ENCODE data around the gene CD93. TPM values are rescaled to one million over a fixed set of nuclear protein-coding genes. Genes with fewer than 3 reads are reported as not detected.

CD93 gene
- total RNA-seq, 2 experiments from 2014 or later: 0.73 to 0.82 TPM

DNA sequence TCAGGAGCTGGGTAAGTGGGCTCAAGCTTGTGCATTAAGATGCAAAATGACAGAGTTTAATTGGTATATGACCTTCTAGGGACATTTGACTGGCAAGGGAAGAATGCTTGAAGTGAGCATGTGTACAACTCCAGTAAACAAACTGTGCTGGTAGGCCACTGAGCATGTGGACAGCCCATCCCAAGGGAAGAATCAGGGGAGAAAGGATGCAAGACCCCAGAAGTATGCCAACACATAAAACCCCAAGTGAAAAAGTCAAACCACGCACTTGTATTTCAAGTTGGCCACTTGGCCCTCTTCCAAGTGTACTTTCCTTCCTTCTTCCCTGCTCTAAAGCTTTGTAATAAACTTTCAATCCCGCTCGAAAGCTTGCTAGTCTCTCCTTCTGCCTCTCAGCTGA, 26.3 kb downstream of the CD93 start:
- DNase-seq (no peak), ATAC-seq (no peak)
- H3K27me3 Mint-ChIP-seq (ENCODE audit: low read depth): peaks cover 18% of the 10 kb centered on the region
- H3K36me3 Mint-ChIP-seq (ENCODE audit: low read depth): no peaks in the 10 kb centered on the region
- H3K9me3 Mint-ChIP-seq (ENCODE audit: insufficient read depth): no peaks in the 10 kb centered on the region
- no peaks in the 10 kb centered on the region for H3K4me1 Mint-ChIP-seq (ENCODE audit: low read depth)
- ChIA-PET POLR2A (no interaction called here), CTCF (interaction anchor here (0.7 to 2.9 kb wide), 2 partner anchors 9 to 587 kb away, joined by 3 to 10 read pairs; no protein-coding TSS in a partner anchor)
- H3K4me3 Mint-ChIP-seq: no peak overlapping the region
- H3K27ac Mint-ChIP-seq: no peak overlapping the region

DNA sequence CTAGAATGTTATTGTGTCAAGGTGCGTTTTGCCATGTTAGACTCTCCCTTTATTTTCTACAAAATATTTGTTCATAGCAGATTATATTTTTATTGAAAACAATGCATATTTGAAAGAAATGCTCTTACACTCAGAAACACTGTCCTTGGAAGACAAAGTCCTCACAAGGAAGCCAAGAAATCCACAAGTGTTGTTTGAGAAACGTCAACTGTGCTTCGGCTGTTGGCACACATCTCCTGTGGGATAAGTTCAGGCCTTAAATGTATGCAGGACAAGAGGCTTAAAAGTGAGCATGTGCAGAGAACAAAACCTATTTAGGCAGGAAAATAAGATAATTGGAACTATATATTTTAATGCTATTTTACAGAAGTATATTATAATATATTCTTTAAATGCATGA, 27.1 kb downstream of the CD93 start:
- Mint-ChIP-seq H3K4me1 (ENCODE audit: low read depth) (no peaks in the 10 kb centered on the region), H3K27me3 (ENCODE audit: low read depth) (peaks cover 18% of the 10 kb centered on the region), H3K36me3 (ENCODE audit: low read depth) (no peaks in the 10 kb centered on the region), H3K9me3 (ENCODE audit: insufficient read depth) (no peaks in the 10 kb centered on the region), H3K27ac (no peak overlapping the region), H3K4me3 (no peak overlapping the region)
- ChIA-PET CTCF (no interaction called here), POLR2A (no interaction called here)
- no peak for DNase-seq
- ATAC-seq: no peak

DNA sequence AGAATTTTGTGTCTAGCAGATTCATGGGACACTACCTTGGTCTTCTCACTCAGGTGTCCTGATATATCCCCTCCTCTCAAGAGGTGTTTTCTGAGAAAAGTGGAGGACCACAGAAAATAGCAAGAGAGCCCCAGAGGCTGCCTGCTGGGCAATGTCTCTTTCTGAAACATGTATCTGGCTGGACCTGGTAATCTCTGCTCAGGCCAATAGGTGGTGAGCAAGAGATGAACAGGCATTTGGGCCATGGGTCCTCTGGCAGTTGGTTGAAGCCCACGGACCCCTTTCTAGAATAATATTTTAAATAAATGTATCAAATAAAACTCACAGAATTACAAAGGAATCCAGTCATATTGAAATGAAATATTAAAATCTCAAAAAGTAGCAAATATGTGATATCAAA, 27.9 kb downstream of the CD93 start:
- Mint-ChIP-seq H3K4me1 (ENCODE audit: low read depth) (no peaks in the 10 kb centered on the region), H3K27me3 (ENCODE audit: low read depth) (peaks cover 21% of the 10 kb centered on the region), H3K36me3 (ENCODE audit: low read depth) (no peaks in the 10 kb centered on the region), H3K4me3 (no peak overlapping the region), H3K9me3 (ENCODE audit: insufficient read depth) (no peaks in the 10 kb centered on the region), H3K27ac (no peak overlapping the region)
- no peak for ATAC-seq
- ChIA-PET CTCF (no interaction called here), POLR2A (no interaction called here)
- no peak for DNase-seq

DNA sequence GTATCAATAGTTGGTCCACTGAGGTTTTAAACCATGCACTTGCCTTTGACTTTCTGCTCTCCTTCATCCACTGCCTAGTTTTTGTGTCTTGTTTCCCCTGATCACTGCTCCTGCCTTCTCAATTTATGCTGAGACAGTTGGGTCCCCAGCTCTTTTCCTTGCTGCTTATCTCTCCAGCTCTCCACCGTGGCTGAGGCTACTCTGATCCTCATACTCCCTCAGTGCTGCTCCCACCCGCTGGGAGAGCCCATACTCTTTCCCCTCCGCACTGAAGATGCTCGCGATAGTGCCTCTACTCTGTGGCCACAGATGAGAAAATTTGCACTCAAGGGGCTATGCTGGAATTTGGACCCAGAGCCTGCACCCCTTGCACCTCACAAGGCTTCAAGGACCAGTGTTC, 33.2 kb downstream of the CD93 start:
- DNase-seq (no peak), ATAC-seq (no peak)
- ChIA-PET CTCF (no interaction called here), POLR2A (no interaction called here)
- Mint-ChIP-seq H3K27me3 (ENCODE audit: low read depth) (peaks cover 54% of the 10 kb centered on the region), H3K27ac (no peak overlapping the region), H3K36me3 (ENCODE audit: low read depth) (no peaks in the 10 kb centered on the region), H3K9me3 (ENCODE audit: insufficient read depth) (no peaks in the 10 kb centered on the region), H3K4me1 (ENCODE audit: low read depth) (peaks cover 2% of the 10 kb centered on the region), H3K4me3 (no peak overlapping the region)

DNA sequence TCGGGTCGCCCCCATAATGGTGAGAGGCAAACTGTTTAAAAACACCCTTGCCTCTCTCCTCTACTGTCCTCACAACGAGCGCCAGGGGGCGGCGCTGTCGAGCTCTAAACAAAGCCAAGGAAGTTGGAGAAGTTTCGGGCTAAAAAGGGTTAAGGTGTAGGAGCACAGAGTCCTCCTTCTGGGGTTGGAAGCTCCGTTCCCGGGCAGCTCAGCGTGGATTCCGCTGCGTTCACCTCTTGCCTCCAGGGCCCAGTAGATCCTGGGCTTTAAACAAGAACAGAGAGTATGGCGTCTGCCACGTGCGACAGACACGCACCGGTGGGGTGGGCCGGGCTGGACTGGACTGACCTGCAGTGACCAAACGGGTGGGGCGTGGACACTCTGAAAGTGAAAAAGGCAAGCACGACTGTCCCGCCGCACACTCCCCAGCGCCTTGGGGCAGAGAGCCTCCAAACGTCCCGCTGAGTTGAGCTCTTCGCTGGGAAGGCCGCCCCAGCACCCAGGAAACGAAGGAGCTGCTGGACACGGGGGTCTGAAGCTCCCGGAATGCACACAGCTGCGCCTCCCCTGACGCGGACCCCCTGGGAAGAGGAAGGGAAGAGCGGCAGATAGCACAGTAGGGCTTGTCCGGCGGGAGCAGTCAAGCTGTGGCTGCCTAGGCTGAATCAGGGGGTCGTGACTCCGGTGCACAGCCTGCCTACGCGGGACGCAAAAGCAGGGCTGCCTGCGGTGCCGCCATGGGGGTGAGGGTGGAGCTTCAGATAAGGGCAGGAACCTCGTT, 35.1 kb downstream of the CD93 start:
- POLR2A ChIA-PET: no interaction called here
- CTCF ChIA-PET: interaction anchor here (0.6 to 2.1 kb wide), 7 partner anchors 10 to 360 kb away, joined by 3 to 10 read pairs (median 3); partner anchors contain the start of gene CD93
- H3K4me1 Mint-ChIP-seq (ENCODE audit: low read depth): peaks cover 6% of the 10 kb centered on the region
- DNase-seq (peak; percentile 45), ATAC-seq (no peak)
- peaks cover 2% of the 10 kb centered on the region for H3K36me3 Mint-ChIP-seq (ENCODE audit: low read depth)
- peaks cover 58% of the 10 kb centered on the region for H3K27me3 Mint-ChIP-seq (ENCODE audit: low read depth)
- H3K27ac Mint-ChIP-seq: no peak overlapping the region
- no peak overlapping the region for H3K4me3 Mint-ChIP-seq
- no peaks in the 10 kb centered on the region for H3K9me3 Mint-ChIP-seq (ENCODE audit: insufficient read depth)

DNA sequence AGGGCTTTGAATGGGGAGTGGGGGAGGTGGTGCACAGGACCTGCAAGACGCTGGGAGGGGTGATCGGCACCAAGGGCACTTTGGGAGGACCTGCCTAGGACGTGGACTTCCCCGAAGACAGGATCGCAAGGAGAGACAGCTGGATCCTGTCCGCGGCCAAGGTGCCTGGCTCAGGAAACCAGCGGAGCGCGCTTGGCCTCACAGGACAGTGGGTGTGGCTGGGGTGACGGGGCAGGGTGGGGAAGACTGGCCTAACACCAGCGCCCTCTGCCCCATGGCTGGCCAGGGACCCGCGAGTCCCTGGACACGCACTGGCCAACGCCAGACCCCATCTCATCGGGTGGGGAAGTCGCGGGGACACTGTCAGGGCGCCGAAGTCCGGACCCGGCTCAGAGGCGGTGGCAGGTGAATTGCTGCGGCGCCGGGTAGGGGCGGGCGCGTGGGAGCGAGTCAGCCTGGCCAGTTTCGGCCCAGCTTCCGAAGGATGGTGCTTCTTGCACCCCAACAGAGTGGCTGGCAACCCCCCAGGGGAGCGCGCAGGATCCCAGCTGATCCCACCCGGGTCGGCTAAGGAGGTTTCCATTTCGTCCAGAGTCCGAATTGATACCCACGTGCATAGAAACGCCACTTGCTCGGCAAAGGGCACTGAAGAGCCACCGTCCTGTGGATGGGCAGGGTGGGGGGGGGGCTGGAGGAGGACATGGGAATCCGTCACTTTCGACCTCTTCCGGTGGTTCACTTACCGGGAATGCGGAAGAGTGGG, 35.9 kb downstream of the CD93 start:
- ATAC-seq: no peak
- peaks cover 58% of the 10 kb centered on the region for H3K27me3 Mint-ChIP-seq (ENCODE audit: low read depth)
- H3K9me3 Mint-ChIP-seq (ENCODE audit: insufficient read depth): no peaks in the 10 kb centered on the region
- no peak overlapping the region for H3K4me3 Mint-ChIP-seq
- CTCF ChIA-PET: interaction anchor here (1.3 to 2.1 kb wide), 5 partner anchors 11 to 359 kb away, joined by 3 to 10 read pairs (median 3); partner anchors contain the start of gene CD93
- POLR2A ChIA-PET: no interaction called here
- H3K36me3 Mint-ChIP-seq (ENCODE audit: low read depth): peaks cover 2% of the 10 kb centered on the region
- no peak for DNase-seq
- peaks cover 6% of the 10 kb centered on the region for H3K4me1 Mint-ChIP-seq (ENCODE audit: low read depth)
- H3K27ac Mint-ChIP-seq: no peak overlapping the region

DNA sequence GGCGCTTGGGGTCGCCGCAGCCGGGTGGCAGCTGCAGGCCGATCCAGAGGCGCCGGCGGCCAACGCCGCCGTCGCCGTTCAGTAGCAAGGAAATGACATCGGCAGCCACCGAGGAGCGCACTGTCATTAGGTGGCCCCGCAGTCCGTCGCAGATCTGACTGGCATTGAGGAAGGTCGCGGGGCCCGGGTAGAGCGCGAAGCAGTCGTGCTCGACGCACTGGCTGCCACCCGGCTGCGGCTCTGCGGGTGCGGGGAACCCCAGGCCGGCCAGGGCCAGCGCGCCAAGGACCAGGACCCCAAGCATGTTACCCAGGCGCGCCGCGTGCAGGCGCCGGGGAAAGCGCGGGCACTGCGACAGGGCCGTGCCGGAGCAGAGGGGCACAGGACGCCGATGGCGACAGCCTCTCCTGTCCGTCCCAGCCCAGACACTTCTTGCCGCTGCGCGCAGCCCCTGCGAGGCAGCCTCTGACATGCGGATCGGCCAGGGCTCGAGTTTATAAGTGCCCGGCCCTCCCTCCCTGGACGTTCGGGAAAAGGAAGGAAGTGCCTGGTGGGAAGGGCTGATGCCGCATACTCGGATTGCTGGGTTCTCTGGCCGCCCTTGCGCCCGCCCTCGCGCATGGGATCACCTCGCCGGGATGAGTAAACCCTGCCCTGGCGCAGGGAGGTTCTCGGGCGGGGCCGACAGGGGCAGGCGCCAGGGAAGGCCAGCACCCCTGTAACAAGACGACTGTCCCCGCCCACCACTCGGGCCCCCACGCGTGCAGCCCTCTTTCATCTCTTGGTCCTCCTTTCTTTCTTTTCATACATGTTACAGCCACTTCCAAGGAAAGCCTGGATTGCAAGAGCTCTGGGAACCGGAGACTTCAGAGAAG, 36.7 kb downstream of the CD93 start, which contains the start of gene THBD:
THBD (minus strand) TSS at position 472 of the 875 bp plus-strand sequence; CDS start at position 304, 168 bp downstream.
- ATAC-seq: peak; percentile 39
- no peaks in the 10 kb centered on the region for H3K9me3 Mint-ChIP-seq (ENCODE audit: insufficient read depth)
- peaks cover 6% of the 10 kb centered on the region for H3K4me1 Mint-ChIP-seq (ENCODE audit: low read depth)
- peaks cover 61% of the 10 kb centered on the region for H3K27me3 Mint-ChIP-seq (ENCODE audit: low read depth)
- DNase-seq: no peak
- ChIA-PET POLR2A (no interaction called here), CTCF (interaction anchor here (1.5 to 2.1 kb wide), 4 partner anchors 12 to 358 kb away, joined by 3 to 10 read pairs (median 5); partner anchors contain the start of gene CD93)
- H3K27ac Mint-ChIP-seq: no peak within 1 kb of the TSS
- H3K4me3 Mint-ChIP-seq: no peak within 1 kb of the TSS
- H3K36me3 Mint-ChIP-seq (ENCODE audit: low read depth): peaks cover 2% of the 10 kb centered on the region

DNA sequence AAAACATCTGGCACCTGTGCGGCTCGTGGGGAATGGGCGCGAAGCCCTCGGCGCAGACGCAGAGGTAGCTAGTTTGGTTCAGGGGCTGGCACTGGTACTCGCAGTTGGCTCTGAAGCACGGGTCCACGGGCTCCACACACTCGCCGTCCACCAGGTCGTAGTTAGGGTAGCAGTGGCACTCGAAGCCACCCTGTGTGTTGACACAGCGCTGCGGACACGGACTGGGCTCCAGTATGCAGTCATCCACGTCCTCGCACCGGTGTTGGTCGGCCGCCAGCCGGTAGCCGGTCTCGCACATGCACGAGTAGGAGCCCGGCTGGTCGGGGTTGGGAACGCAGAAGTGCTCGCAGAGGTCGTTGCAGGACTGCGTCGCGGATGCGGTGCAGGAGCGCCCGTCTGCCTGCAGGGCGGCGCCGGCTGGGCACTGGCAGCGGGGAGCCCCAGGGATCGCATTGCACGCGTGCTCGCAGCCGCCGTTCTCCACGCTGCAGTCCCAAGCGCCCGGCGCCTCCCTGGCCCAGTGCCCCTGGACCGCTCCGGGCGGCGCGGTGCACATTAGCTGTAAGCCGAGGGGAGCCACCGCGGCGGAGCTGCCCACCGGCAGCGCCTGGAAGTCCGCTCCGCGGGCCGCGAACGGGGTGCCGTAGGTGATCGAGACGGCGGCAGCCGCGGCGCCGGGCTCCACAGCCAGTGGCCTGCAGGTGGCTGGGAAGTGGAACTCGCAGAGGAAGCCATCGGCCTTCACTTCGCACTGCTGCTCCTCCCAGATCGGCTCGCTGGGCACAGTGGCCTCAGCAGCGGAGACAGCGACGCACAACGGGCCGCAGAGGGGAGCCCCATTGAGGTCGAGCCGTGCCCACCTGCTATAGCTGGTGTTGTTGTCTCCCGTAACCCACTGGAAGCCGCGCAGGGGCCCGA, 37.6 kb downstream of the CD93 start:
- ATAC-seq: peak; percentile 74
- Mint-ChIP-seq H3K27ac (no peak overlapping the region), H3K4me1 (ENCODE audit: low read depth) (peaks cover 6% of the 10 kb centered on the region), H3K27me3 (ENCODE audit: low read depth) (peaks cover 66% of the 10 kb centered on the region), H3K9me3 (ENCODE audit: insufficient read depth) (no peaks in the 10 kb centered on the region), H3K4me3 (no peak overlapping the region), H3K36me3 (ENCODE audit: low read depth) (peaks cover 2% of the 10 kb centered on the region)
- peak; percentile 56 for DNase-seq
- POLR2A ChIA-PET: no interaction called here
- CTCF ChIA-PET: no interaction called here

DNA sequence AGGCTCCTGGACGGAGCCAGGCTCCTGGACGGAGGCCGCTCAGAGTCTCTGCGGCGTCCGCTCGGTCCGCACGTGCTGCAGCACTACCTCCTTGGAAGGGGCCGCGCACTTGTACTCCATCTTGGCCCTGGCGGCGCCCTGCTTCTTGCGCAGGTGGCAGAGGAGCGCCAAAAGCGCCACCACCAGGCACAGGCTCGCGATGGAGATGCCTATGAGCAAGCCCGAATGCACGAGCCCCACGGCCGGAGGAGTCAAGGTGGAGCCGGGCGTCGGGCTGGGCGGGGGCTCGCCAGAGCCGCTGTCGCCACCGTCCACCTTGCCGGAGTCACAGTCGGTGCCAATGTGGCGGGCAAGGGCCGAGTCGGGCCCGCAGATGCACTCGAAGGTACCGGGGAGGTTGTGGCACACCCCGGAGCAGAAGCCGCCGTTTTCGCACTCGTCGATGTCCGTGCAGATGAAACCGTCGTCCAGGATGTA, 38.3 kb downstream of the CD93 start:
- no peak for ATAC-seq
- Mint-ChIP-seq H3K4me3 (no peak overlapping the region), H3K9me3 (ENCODE audit: insufficient read depth) (no peaks in the 10 kb centered on the region), H3K4me1 (ENCODE audit: low read depth) (peaks cover 6% of the 10 kb centered on the region), H3K27ac (no peak overlapping the region), H3K36me3 (ENCODE audit: low read depth) (peaks cover 2% of the 10 kb centered on the region), H3K27me3 (ENCODE audit: low read depth) (peaks cover 59% of the 10 kb centered on the region)
- DNase-seq: no peak
- ChIA-PET POLR2A (no interaction called here), CTCF (no interaction called here)

DNA sequence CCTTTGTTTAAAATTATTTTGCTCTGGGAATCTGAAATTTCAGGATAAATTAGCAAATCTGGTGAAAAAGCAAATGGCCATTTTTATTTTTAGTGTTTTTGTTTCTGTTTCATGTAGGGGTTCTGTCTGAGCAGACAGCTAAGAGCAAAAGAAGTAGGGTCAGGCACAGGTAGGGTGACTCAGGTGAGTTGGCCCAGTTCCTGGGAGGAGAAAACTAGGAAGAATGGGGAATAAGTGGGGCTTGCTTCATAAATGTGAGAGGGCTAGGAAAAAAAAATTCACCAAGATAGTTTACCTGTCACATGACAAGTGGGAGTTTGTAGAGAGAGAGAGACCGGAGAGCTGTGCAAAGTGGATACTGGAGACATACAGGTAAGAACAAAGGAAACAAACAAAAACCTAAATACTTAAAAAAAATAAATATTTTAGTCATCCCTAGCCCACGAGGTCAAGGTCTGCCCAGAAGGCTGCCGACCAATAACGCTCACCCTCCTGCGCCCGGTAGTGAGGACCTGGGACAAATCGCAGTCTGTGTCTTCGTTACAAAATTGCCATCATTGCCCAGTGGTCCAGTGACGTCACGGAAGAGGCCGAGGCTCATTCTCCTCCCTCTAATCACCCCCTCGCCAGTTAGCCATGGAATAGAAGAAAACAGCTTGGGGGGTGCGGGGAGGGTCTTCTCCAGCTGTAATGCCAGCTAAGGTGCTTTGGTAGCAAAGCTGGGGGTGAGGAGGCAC, 39.0 kb downstream of the CD93 start:
- POLR2A ChIA-PET: no interaction called here
- Mint-ChIP-seq H3K27ac (no peak overlapping the region), H3K4me3 (no peak overlapping the region), H3K4me1 (ENCODE audit: low read depth) (peaks cover 6% of the 10 kb centered on the region), H3K9me3 (ENCODE audit: insufficient read depth) (no peaks in the 10 kb centered on the region), H3K27me3 (ENCODE audit: low read depth) (peaks cover 53% of the 10 kb centered on the region), H3K36me3 (ENCODE audit: low read depth) (peaks cover 2% of the 10 kb centered on the region)
- DNase-seq (no peak), ATAC-seq (no peak)
- CTCF ChIA-PET: no interaction called here
